ENCODE results near the gene DAZAP1. TPM values are rescaled to one million over a fixed set of nuclear protein-coding genes. Genes with fewer than 3 reads are reported as not detected.
A peak's percentile ranks its signal among the peaks of the same experiment; 100 is the strongest.

The DAZAP1 gene
- total RNA-seq, 4 donors from 2014 or later, result 28.6 to 60.5 (median 48.2) TPM

- H3K4me3 ChIP-seq (ENCODE audit: low read depth, poor library complexity, severe bottlenecking), result no peak overlapping the region
- TF ChIP-seq POLR2A (IDR thresholded peaks at IDR 0.05), result no peak
- no peak for TF ChIP-seq CTCF (IDR thresholded peaks at IDR 0.05)
- intact Hi-C loops (cut with DNase I; ENCODE audit: low total_unique reads), result no loop called here
- no peak for DNase-seq (ENCODE audit: low spot score in 2 of 2)
- 14 to 21% methylated on average over 9 of the region's 9 CpGs for WGBS, 2 donors
Observed at GRCh38 chr19:1383017-1383311, 24.4 kb upstream of the DAZAP1 start.

GRCh38 chr19:1383312-1384084 is 23.9 kb upstream of the DAZAP1 start, which contains the start of gene NDUFS7:
NDUFS7 (plus strand) TSS chr19:1383907; CDS start chr19:1383927, 20 bp downstream.
- WGBS, 2 donors, result 0% methylated on average over 26 to 74 of the region's 90 CpGs
- peak in 1 of 3 donors; percentile 23 for TF ChIP-seq CTCF (IDR thresholded peaks at IDR 0.05)
- TF ChIP-seq POLR2A (IDR thresholded peaks at IDR 0.05), result no peak
- peak; percentile 89 to 98 for DNase-seq (ENCODE audit: low spot score in 2 of 2)
- intact Hi-C loops (cut with DNase I; ENCODE audit: low total_unique reads), result no loop called here
- H3K4me3 ChIP-seq (ENCODE audit: low read depth, poor library complexity, severe bottlenecking), result peak within 1 kb of the TSS; percentile 90

- intact Hi-C loops (cut with DNase I; ENCODE audit: low total_unique reads), result no loop called here
- TF ChIP-seq CTCF (IDR thresholded peaks at IDR 0.05) (no peak), POLR2A (IDR thresholded peaks at IDR 0.05) (no peak)
- WGBS, 2 donors, result 0 to 2% methylated on average over 9 to 20 of the region's 23 CpGs
- peak overlapping the region; percentile 90 for H3K4me3 ChIP-seq (ENCODE audit: low read depth, poor library complexity, severe bottlenecking)
- DNase-seq (ENCODE audit: low spot score in 2 of 2), result no peak
Observed at GRCh38 chr19:1384085-1384462, 23.3 kb upstream of the DAZAP1 start.

DNA sequence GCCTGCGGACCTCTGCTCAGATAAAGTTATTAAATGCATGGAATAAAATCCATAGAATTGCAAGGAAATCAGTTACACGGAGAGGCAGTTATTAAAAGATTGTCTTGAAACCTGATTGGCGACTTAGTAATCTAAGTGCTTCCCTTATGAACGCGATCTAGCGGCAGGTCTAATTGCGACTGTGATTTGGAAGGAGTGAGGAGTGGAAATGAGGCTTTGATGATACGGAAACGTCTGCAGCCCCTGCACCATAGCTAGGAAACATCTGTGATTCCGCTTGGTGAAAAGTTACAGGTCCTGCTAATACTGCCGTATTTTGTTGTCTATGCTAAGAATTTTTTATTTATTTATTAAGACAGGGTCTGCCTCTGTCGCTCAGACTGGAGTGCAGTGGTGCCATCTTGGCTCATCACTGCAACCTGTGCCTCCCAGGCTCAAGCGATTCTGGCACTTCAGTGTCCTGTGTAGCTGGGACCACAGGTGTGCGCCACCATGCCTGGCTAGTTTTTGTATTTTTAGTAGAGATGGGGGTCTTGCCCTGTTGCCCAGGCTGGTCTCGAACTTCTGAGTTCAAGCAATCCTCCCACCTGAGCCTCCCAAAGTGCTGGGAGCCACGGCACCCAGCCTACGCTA is 22.8 kb upstream of the DAZAP1 start:
- TF ChIP-seq POLR2A (IDR thresholded peaks at IDR 0.05) (no peak), CTCF (IDR thresholded peaks at IDR 0.05) (no peak)
- WGBS, 2 donors, result 29 to 30% methylated on average over 17 of the region's 17 CpGs
- no peak for DNase-seq (ENCODE audit: low spot score in 2 of 2)
- peak overlapping the region; percentile 90 for H3K4me3 ChIP-seq (ENCODE audit: low read depth, poor library complexity, severe bottlenecking)
- intact Hi-C loops (cut with DNase I; ENCODE audit: low total_unique reads), result no loop called here

DNA sequence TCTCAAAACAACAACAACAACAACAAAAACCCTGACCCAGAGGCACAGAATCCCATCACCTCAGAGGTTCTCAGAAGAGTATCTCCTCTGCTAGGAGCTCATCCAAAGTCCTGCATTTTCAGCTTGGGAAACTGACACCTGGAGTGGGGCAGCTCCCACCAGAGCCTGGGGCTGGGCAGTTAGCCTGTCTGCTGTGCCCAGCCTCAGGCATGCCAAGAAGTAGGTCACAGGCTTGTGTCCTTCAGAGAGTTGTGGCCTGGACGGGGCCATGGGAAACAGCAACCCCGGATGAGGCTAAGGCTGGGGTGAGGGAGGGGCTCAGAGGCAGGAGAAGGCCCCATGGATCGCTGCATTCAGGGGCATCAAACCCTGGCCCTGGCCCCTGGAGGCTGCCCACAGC is 21.6 kb upstream of the DAZAP1 start:
- WGBS, 2 donors, result 89 to 100% methylated on average over 3 of the region's 3 CpGs
- no peak for DNase-seq (ENCODE audit: low spot score in 2 of 2)
- H3K4me3 ChIP-seq (ENCODE audit: low read depth, poor library complexity, severe bottlenecking), result no peak overlapping the region
- intact Hi-C loops (cut with DNase I; ENCODE audit: low total_unique reads), result no loop called here
- TF ChIP-seq POLR2A (IDR thresholded peaks at IDR 0.05) (no peak), CTCF (IDR thresholded peaks at IDR 0.05) (no peak)

All from lower leg skin (tissue), 4 donors.